ENCODE data around the gene ALG3. TPM values are rescaled to one million over a fixed set of nuclear protein-coding genes. Genes with fewer than 3 reads are reported as not detected.

ALG3 gene
- total RNA-seq, 6 donors from 2014 or later: 16.2 to 60.8 (median 37.6) TPM

DNA sequence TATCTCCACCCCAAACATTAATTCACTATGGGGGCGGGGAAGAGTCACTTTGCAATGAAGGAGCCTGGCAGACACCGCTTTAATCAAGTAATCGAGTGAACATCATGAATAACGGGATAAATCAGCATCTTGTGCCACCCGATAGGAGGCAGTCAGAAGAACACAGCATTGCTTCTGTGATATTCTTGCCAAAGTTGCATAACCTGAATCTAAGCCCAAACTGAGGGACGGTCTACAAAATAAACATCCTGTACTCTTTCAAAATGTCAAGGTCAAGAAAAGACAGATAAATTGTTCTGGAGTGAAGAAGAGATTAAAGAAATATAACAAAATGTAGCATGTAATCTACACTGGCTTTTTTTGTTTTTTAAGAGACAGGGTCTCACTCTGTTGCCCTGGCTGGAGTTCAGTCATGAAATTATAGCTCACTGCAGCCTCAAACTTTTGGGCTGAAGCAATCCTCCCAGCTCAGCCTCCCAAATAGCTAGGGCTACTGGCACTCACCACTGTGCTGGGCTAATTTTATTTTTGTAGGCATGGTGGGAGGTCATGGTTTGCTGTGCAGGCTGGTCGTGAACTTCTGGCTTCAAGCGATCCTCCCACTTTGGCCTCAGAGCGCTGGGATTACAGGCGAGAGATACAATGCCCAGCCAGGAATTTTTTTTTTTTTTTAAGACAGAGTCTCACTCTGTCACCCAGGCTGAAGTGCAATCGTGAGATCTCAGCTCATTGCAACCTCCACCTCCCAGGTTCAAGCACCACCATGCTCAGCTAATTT is 39.4 kb downstream of the ALG3 start:
- Histone ChIP-seq H3K4me3 (no peak overlapping the region), H3K27ac (no peak overlapping the region), H3K27me3 (no peaks in the 10 kb centered on the region), H3K36me3 (no peaks in the 10 kb centered on the region), H3K9me3 (no peaks in the 10 kb centered on the region), H3K4me1 (no peaks in the 10 kb centered on the region)
- ATAC-seq (ENCODE audit: low FRiP score in 2 of 2) (no peak), DNase-seq (no peak)
- TF ChIP-seq POLR2A (IDR thresholded peaks at IDR 0.05) (no peak), CTCF (IDR thresholded peaks at IDR 0.05) (no peak), POLR2AphosphoS5 (IDR thresholded peaks at IDR 0.05) (no peak), EP300 (IDR thresholded peaks at IDR 0.05) (no peak)
- 54 to 66% methylated on average over 11 of the region's 11 CpGs for WGBS, 2 donors

GRCh38 chr3:184203526-184203925 is 45.2 kb downstream of the ALG3 start:
- H3K27ac ChIP-seq: no peak overlapping the region
- H3K4me3 ChIP-seq: no peak overlapping the region
- TF ChIP-seq POLR2A (IDR thresholded peaks at IDR 0.05) (no peak), POLR2AphosphoS5 (IDR thresholded peaks at IDR 0.05) (no peak), EP300 (IDR thresholded peaks at IDR 0.05) (no peak), CTCF (IDR thresholded peaks at IDR 0.05) (no peak)
- H3K4me1 ChIP-seq: no peaks in the 10 kb centered on the region
- H3K27me3 ChIP-seq: no peaks in the 10 kb centered on the region
- 76 to 84% methylated on average over 8 of the region's 8 CpGs for WGBS, 2 donors
- H3K36me3 ChIP-seq: no peaks in the 10 kb centered on the region
- no peaks in the 10 kb centered on the region for H3K9me3 ChIP-seq
- DNase-seq: no peak
- no peak for ATAC-seq (ENCODE audit: low FRiP score in 2 of 2)

DNA sequence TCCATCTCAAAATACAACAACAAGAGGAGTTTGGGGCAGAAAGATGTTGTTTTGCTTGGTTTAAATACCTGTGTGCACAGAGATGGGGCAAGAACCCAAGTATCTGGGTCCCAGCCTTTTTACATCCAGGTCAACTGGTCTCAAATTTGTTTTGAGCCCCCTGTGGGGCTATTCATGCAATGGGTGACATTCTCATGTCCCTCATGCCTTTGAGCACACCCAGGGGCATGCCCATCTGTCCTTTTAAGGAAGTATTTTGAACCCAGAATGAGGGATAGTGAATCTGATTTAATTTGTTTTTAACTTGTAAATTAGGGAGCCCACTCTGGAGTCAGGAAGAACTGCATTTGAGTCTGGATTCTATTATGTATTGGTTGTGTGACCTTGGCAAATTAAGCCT is 47.9 kb downstream of the ALG3 start:
- Histone ChIP-seq H3K4me3 (no peak overlapping the region), H3K36me3 (peaks cover 0 to 10% (median 4%) of the 10 kb centered on the region in 4 donors), H3K4me1 (no peaks in the 10 kb centered on the region), H3K27me3 (no peaks in the 10 kb centered on the region), H3K9me3 (no peaks in the 10 kb centered on the region), H3K27ac (no peak overlapping the region)
- ATAC-seq (ENCODE audit: low FRiP score in 2 of 2) (no peak), DNase-seq (no peak)
- TF ChIP-seq CTCF (IDR thresholded peaks at IDR 0.05): no peak
- no peak for TF ChIP-seq EP300 (IDR thresholded peaks at IDR 0.05)

- ATAC-seq (ENCODE audit: low FRiP score in 2 of 2) (no peak), DNase-seq (no peak)
- Histone ChIP-seq H3K27me3 (no peaks in the 10 kb centered on the region), H3K27ac (no peak overlapping the region), H3K4me1 (no peaks in the 10 kb centered on the region), H3K36me3 (peaks cover 9 to 32% (median 25%) of the 10 kb centered on the region in 4 donors), H3K9me3 (no peaks in the 10 kb centered on the region), H3K4me3 (no peak overlapping the region)
- WGBS, 2 donors: 73 to 90% methylated on average over 4 to 9 of the region's 9 CpGs
- TF ChIP-seq POLR2A (IDR thresholded peaks at IDR 0.05) (no peak), CTCF (IDR thresholded peaks at IDR 0.05) (no peak), POLR2AphosphoS5 (IDR thresholded peaks at IDR 0.05) (no peak), EP300 (IDR thresholded peaks at IDR 0.05) (no peak)
These were observed 50.3 kb downstream of the ALG3 start for GRCh38 chr3:184198509-184198908.

DNA sequence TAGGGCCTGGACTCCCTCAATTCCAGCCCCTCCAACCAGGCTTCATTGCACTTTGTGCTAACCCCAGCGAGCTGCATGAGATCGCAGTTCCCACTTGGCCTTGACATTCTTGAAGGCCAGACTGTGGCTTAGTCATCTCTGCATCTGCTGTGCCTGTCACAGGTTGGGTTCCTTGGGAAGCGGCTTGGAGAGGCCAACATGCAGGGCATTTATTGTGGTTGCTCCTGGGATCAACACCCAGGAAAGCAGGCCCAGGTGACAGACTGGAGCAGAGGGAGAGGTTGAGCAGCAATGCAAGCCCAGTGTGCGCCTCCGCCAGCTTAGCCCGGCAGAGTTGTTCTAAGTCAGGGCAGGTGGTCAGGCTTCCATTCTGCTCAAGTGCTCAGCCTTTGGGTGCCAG is 52.2 kb downstream of the ALG3 start:
- H3K4me1 ChIP-seq: no peaks in the 10 kb centered on the region
- TF ChIP-seq POLR2AphosphoS5 (IDR thresholded peaks at IDR 0.05): no peak
- no peak for TF ChIP-seq POLR2A (IDR thresholded peaks at IDR 0.05)
- TF ChIP-seq EP300 (IDR thresholded peaks at IDR 0.05): no peak
- no peak for TF ChIP-seq CTCF (IDR thresholded peaks at IDR 0.05)
- H3K9me3 ChIP-seq: no peaks in the 10 kb centered on the region
- no peak overlapping the region for H3K4me3 ChIP-seq
- DNase-seq (no peak), ATAC-seq (ENCODE audit: low FRiP score in 2 of 2) (no peak)
- peaks cover 25 to 52% (median 45%) of the 10 kb centered on the region in 4 donors for H3K36me3 ChIP-seq
- H3K27ac ChIP-seq: no peak overlapping the region
- 96% methylated on average over 4 to 6 of the region's 6 CpGs for WGBS, 2 donors
- H3K27me3 ChIP-seq: no peaks in the 10 kb centered on the region
